NCI-H526 treated with DMSO at 0.1 percent for 48 hours (cell line): ENCODE results near the gene POLN.

Experiments used
- DNase-seq: peaks from one replicate; lab custom pipeline; 2025; lab: John Stamatoyannopoulos, UW

Gene POLN

GRCh38 chr4:2104556-2105345 is 137.2 kb downstream of the POLN start:
- DNase-seq, result no peak

- DNase-seq, result no peak
These were observed 137.9 kb downstream of the POLN start for GRCh38 chr4:2103843-2104547.

GRCh38 chr4:2103127-2103842 is 138.6 kb downstream of the POLN start:
- DNase-seq, result no peak

- no peak for DNase-seq
These were observed 139.7 kb downstream of the POLN start for GRCh38 chr4:2102045-2102883.

- no peak for DNase-seq
These were observed 140.4 kb downstream of the POLN start for GRCh38 chr4:2101346-2102044.

- DNase-seq, result no peak
These were observed 145.8 kb downstream of the POLN start for GRCh38 chr4:2096073-2096609.

GRCh38 chr4:2095236-2096072 is 146.5 kb downstream of the POLN start:
- no peak for DNase-seq

GRCh38 chr4:2094545-2094944 is 147.4 kb downstream of the POLN start:
- no peak for DNase-seq

GRCh38 chr4:2093265-2093664 is 148.7 kb downstream of the POLN start:
- no peak for DNase-seq

- no peak for DNase-seq
These were observed 149.3 kb downstream of the POLN start for GRCh38 chr4:2092669-2093053.

GRCh38 chr4:2091990-2092668 is 149.8 kb downstream of the POLN start:
- DNase-seq, result no peak

GRCh38 chr4:2090642-2091041 is 151.3 kb downstream of the POLN start:
- DNase-seq, result no peak

GRCh38 chr4:2089222-2089621 is 152.7 kb downstream of the POLN start:
- DNase-seq, result no peak

- DNase-seq, result no peak
These were observed 154.8 kb downstream of the POLN start for GRCh38 chr4:2087170-2087569.

GRCh38 chr4:2085496-2085901 is 156.4 kb downstream of the POLN start:
- no peak for DNase-seq

GRCh38 chr4:2084316-2084715 is 157.6 kb downstream of the POLN start:
- no peak for DNase-seq

GRCh38 chr4:2083826-2084160 is 158.1 kb downstream of the POLN start:
- no peak for DNase-seq

- no peak for DNase-seq
These were observed 158.7 kb downstream of the POLN start for GRCh38 chr4:2083116-2083825.

GRCh38 chr4:2082627-2083026 is 159.3 kb downstream of the POLN start:
- DNase-seq, result no peak
